H9 (cell line): ENCODE data around the gene RTN4R. TPM values are rescaled to one million over a fixed set of nuclear protein-coding genes. Genes with fewer than 3 reads are reported as not detected.
A peak's percentile ranks its signal among the peaks of the same experiment; 100 is the strongest.

Experiments
- DNase-seq: peaks from one replicate; pipeline ENCODE4 v3.0.0-alpha.2; 2017
- H2AFZ ChIP-seq: one replicate; pipeline ENCODE4 v1.6.1; 2013; ENCODE audit warnings: mild to moderate bottlenecking, low read length, control low read depth, moderate library complexity
- H2AK5ac ChIP-seq: 2 replicates; pipeline ENCODE4 v1.6.1; 2013; ENCODE audit warnings: low read length, control low read depth, mixed read lengths; ENCODE audit not compliant: insufficient read length
- H2BK120ac ChIP-seq: one replicate; pipeline ENCODE4 v1.6.1; 2013; ENCODE audit warnings: low read depth, mild to moderate bottlenecking, low read length, control low read depth, inconsistent platforms; ENCODE audit not compliant: poor library complexity, severe bottlenecking
- H2BK12ac ChIP-seq: 2 replicates; pipeline ENCODE4 v1.6.1; 2013; ENCODE audit warnings: low read length, control low read depth, mixed read lengths, low read depth; ENCODE audit not compliant: insufficient read length
- H2BK15ac ChIP-seq: 2 replicates; pipeline ENCODE4 v1.6.1; 2013; ENCODE audit warnings: low read depth, low read length, control low read depth
- H2BK20ac ChIP-seq: one replicate; pipeline ENCODE4 v1.6.1; 2013; ENCODE audit warnings: low read depth, mild to moderate bottlenecking, low read length, control low read depth, inconsistent platforms; ENCODE audit not compliant: poor library complexity, severe bottlenecking
- H2BK5ac ChIP-seq: 2 replicates; pipeline ENCODE4 v1.6.1; 2013; ENCODE audit warnings: low read length, control low read depth, mixed read lengths; ENCODE audit not compliant: insufficient read length
- H3K14ac ChIP-seq: 2 replicates; pipeline ENCODE4 v1.6.1; 2013; ENCODE audit warnings: low read length, control low read depth; ENCODE audit not compliant: insufficient read depth
- H3K18ac ChIP-seq: 2 replicates; pipeline ENCODE4 v1.6.1; 2013; ENCODE audit warnings: low read depth, mild to moderate bottlenecking, mixed read lengths, low read length, control low read depth; ENCODE audit not compliant: insufficient read length
- H3K23ac ChIP-seq: 2 replicates; pipeline ENCODE4 v1.6.1; 2013; ENCODE audit warnings: low read length, control low read depth, mixed read lengths, low read depth; ENCODE audit not compliant: insufficient read length
- H3K23me2 ChIP-seq: 2 replicates; pipeline ENCODE4 v1.6.1; 2013; ENCODE audit warnings: low read depth, mild to moderate bottlenecking, mixed read lengths, low read length, control low read depth; ENCODE audit not compliant: insufficient read length, poor library complexity, severe bottlenecking
- H3K27ac ChIP-seq: 2 replicates; pipeline ENCODE4 v1.5.1; 2013; ENCODE audit warnings: low read length, control low read depth, mixed read lengths, low read depth; ENCODE audit not compliant: insufficient read length
- H3K27me3 ChIP-seq: 2 replicates; pipeline ENCODE4 v1.6.1; 2013; ENCODE audit warnings: low read length, control low read depth, inconsistent platforms; ENCODE audit not compliant: insufficient read depth
- H3K4ac ChIP-seq: 2 replicates; pipeline ENCODE4 v1.6.1; 2013; ENCODE audit warnings: low read depth, mild to moderate bottlenecking, control low read depth, inconsistent platforms, low read length, moderate library complexity
- H3K4me1 ChIP-seq: 2 replicates; pipeline ENCODE4 v1.6.1; 2013; ENCODE audit warnings: low read length, control low read depth, inconsistent platforms; ENCODE audit not compliant: insufficient read depth
- H3K4me2 ChIP-seq: 2 replicates; pipeline ENCODE4 v1.6.1; 2013; ENCODE audit warnings: low read length, control low read depth, mixed read lengths; ENCODE audit not compliant: insufficient read length, insufficient read depth
- H3K56ac ChIP-seq: 2 replicates; pipeline ENCODE4 v1.6.1; 2013; ENCODE audit warnings: low read depth, mild to moderate bottlenecking, mixed read lengths, low read length, control low read depth; ENCODE audit not compliant: insufficient read length
- H3K79me1 ChIP-seq: 2 replicates; pipeline ENCODE4 v1.6.1; 2013; ENCODE audit warnings: low read depth, mild to moderate bottlenecking, moderate library complexity, low read length, control low read depth, inconsistent platforms; ENCODE audit not compliant: insufficient read depth, poor library complexity, severe bottlenecking
- H3K79me2 ChIP-seq: 2 replicates; pipeline ENCODE4 v1.6.1; 2013; ENCODE audit warnings: low read length, control low read depth, inconsistent platforms; ENCODE audit not compliant: insufficient read depth
- H3K9ac ChIP-seq: 2 replicates; pipeline ENCODE4 v1.6.1; 2013; ENCODE audit warnings: low read length, control low read depth, mixed read lengths; ENCODE audit not compliant: insufficient read length; ENCODE audit errors: extremely low read depth
- H3K9me3 ChIP-seq: one replicate; pipeline ENCODE4 v1.6.1; 2013; ENCODE audit warnings: low read depth, low read length, inconsistent platforms; ENCODE audit not compliant: control insufficient read depth
- H3T11ph ChIP-seq: one replicate; pipeline ENCODE4 v1.6.1; 2013; ENCODE audit warnings: mild to moderate bottlenecking, low read length, control low read depth, inconsistent platforms
- H4K20me1 ChIP-seq: one replicate; pipeline ENCODE4 v1.6.1; 2013; ENCODE audit not compliant: control insufficient read depth, insufficient read length, insufficient read depth
- H4K5ac ChIP-seq: 2 replicates; pipeline ENCODE4 v1.6.1; 2013; ENCODE audit warnings: low read depth, mild to moderate bottlenecking, mixed read lengths, low read length, control low read depth; ENCODE audit not compliant: insufficient read length
- H4K8ac ChIP-seq: replicated peaks from 2 replicates; pipeline ENCODE4 v1.6.1; 2013; ENCODE audit warnings: low read length, control low read depth, mixed read lengths, low read depth; ENCODE audit not compliant: insufficient read length
- H4K91ac ChIP-seq: 2 replicates; pipeline ENCODE4 v1.6.1; 2013; ENCODE audit warnings: low read depth, mild to moderate bottlenecking, moderate library complexity, mixed read lengths, low read length, control low read depth; ENCODE audit not compliant: insufficient read length
- H3K27ac Mint-ChIP-seq, 3 experiments: 2 replicates in 2 of 3; 3 replicates in 1 of 3; pipeline ENCODE4 v1.8.0; 2020 to 2021; ENCODE audit warnings: mixed read lengths in 3 of 3, mild to moderate bottlenecking in 1 of 3, moderate library complexity in 1 of 3
- H3K27me3 Mint-ChIP-seq: 2 replicates; pipeline ENCODE4 v1.8.0; 2021; ENCODE audit warnings: low read depth, mild to moderate bottlenecking, moderate library complexity, mixed read lengths
- H3K36me3 Mint-ChIP-seq, 3 experiments: 2 replicates in 2 of 3; 3 replicates in 1 of 3; pipeline ENCODE4 v1.8.0; 2020 to 2021; ENCODE audit warnings: low read depth in 3 of 3, mixed read lengths in 3 of 3; ENCODE audit not compliant: insufficient read depth in 1 of 3
- H3K4me1 Mint-ChIP-seq, 2 experiments: 2 replicates each; pipeline ENCODE4 v1.8.0; 2020; ENCODE audit warnings: mixed read lengths in 2 of 2
- H3K4me3 Mint-ChIP-seq, 2 experiments: 2 replicates in 1 of 2; 3 replicates in 1 of 2; pipeline ENCODE4 v1.8.0; 2020 to 2021; ENCODE audit warnings: mild to moderate bottlenecking in 2 of 2, mixed read lengths in 2 of 2, moderate library complexity in 1 of 2
- H3K9me3 Mint-ChIP-seq, 2 experiments: 2 replicates in 1 of 2; 3 replicates in 1 of 2; pipeline ENCODE4 v1.8.0; 2020; ENCODE audit warnings: mild to moderate bottlenecking in 2 of 2, mixed read lengths in 2 of 2, moderate library complexity in 1 of 2
- WGBS: extraction: QIAGEN DNeasy Blood & Tissue Kit; methylation state at CpG from one replicate; pipeline ENCODE4 v1.1.7; 2013; ENCODE audit warnings: missing lambda C conversion rate, low lambda C conversion rate, mixed read lengths; ENCODE audit not compliant: insufficient read length; ENCODE audit errors: extremely low coverage; 5-methylcytosine and 5-hydroxymethylcytosine counted together
- total RNA-seq: library from RNA; stranded (reverse); gene quantifications from 2 replicates; pipeline ENCODE4 v1.2.1, GENCODE V29; 2021
- TF ChIP-seq, protein P1 (sequence below): fragments of 200-600 bp; sonication (generic); conservative IDR thresholded peaks from 3 replicates; pipeline ENCODE4 v1.8.0; 2021; ENCODE audit warnings: antibody characterized with exemption, mild to moderate bottlenecking

RTN4R gene
- total RNA-seq, 1 experiment from 2014 or later: 19.0 TPM

DNA sequence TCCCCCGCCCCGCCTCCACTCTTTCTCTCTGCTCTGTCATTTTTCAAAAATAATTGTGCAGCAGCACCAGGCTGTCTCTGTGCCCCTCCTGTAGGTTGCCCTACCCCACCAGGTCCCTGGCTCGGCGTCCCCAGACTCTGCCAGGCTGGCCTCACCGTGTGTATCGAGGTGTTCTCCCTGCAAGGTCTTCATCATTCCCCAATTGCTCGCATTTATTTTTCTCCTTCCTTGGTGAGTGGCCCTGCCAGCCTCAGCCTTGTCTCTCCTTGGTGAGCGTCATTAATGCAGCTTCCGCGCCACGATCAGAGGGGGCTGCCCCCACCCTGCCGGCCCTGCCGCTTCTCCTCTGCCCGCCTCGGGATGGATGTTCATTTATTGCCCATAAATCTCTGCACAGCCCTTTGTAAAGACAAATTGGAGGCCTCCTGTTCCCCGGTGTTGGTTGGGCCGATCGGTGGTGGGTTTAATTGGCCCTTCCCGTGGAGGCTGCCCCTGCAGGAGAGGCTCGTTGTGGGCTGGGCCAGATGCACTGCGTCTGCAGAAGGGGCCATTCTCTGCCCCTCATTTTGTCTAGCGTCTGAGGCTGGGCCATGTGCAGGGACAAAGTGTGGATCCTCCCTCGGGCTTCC, 33.2 kb downstream of the RTN4R start:
- Histone ChIP-seq H3K18ac (no peak overlapping the region), H3K23me2 (no peaks in the 10 kb centered on the region), H2BK20ac (no peak overlapping the region), H2AFZ (no peak overlapping the region), H2BK5ac (no peak overlapping the region), H3K79me1 (no peaks in the 10 kb centered on the region), H4K20me1 (no peaks in the 10 kb centered on the region), H2BK15ac (no peak overlapping the region), H4K91ac (no peak overlapping the region), H3K56ac (no peak overlapping the region), H4K8ac (no peak overlapping the region), H3K23ac (no peak overlapping the region), H3K4me1 (no peaks in the 10 kb centered on the region), H3K14ac (no peak overlapping the region), H3K4me2 (no peak overlapping the region), H3K4ac (no peak overlapping the region), H2BK12ac (no peak overlapping the region), H3K9me3 (no peaks in the 10 kb centered on the region), H3T11ph (no peak overlapping the region), H3K27me3 (no peaks in the 10 kb centered on the region), H3K9ac (no peak overlapping the region), H2BK120ac (no peak overlapping the region), H3K79me2 (no peaks in the 10 kb centered on the region), H3K27ac (no peak overlapping the region), H4K5ac (no peak overlapping the region), H2AK5ac (no peak overlapping the region)
- no peak for DNase-seq
- Mint-ChIP-seq H3K4me3 (no peak overlapping the region; a peak in 1 of 5 replicates), H3K9me3 (no peaks in the 10 kb centered on the region), H3K27me3 (no peaks in the 10 kb centered on the region), H3K36me3 (no peaks in the 10 kb centered on the region), H3K27ac (0 out of 7 replicates have a peak overlapping the region, but pooled peaks of 1 of the 3 experiments have one; percentile 71), H3K4me1 (0 out of 4 replicates have a peak, but pooled peaks cover 0 to 2% of the 10 kb centered on the region in 2 experiments)
- WGBS: no CpG with 5 or more reads among the region's 23 CpGs
- TF ChIP-seq, protein P1, sequence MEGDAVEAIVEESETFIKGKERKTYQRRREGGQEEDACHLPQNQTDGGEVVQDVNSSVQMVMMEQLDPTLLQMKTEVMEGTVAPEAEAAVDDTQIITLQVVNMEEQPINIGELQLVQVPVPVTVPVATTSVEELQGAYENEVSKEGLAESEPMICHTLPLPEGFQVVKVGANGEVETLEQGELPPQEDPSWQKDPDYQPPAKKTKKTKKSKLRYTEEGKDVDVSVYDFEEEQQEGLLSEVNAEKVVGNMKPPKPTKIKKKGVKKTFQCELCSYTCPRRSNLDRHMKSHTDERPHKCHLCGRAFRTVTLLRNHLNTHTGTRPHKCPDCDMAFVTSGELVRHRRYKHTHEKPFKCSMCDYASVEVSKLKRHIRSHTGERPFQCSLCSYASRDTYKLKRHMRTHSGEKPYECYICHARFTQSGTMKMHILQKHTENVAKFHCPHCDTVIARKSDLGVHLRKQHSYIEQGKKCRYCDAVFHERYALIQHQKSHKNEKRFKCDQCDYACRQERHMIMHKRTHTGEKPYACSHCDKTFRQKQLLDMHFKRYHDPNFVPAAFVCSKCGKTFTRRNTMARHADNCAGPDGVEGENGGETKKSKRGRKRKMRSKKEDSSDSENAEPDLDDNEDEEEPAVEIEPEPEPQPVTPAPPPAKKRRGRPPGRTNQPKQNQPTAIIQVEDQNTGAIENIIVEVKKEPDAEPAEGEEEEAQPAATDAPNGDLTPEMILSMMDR: no peak
